ENCODE measurements around the gene NUDT4B. TPM values are rescaled to one million over a fixed set of nuclear protein-coding genes. Genes with fewer than 3 reads are reported as not detected.
"Not testable (repeated sequence)": the region's sequence is repeated elsewhere in the genome, so short reads cannot be mapped to it uniquely, and the experiment has no call there.

NUDT4B gene
- total RNA-seq, 1 donor from 2014 or later, result not detected

DNA sequence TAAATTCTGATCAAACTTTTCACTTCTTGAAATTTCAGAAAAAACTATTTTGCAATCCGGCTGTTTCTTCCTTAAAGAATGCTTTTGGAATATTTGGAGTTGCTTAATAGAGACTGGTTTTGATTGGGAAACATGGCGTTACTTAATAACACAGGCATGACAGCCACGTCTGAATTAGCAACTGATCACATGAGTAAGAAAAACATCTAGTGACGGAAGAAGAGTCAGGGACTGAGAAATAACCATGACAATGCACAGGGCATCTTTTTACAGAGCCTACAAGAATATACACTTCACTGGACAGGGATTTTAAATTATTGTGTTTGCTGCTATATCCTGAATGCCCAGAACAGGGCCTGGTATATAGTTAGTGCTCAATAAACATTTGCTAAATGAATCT is 25.1 kb downstream of the NUDT4B start:
- not testable (repeated sequence) for H3K9me3 Mint-ChIP-seq (ENCODE audit: unreplicated experiment); H3K36me3 Mint-ChIP-seq (ENCODE audit: unreplicated experiment); H3K4me1 Mint-ChIP-seq (ENCODE audit: low read depth, unreplicated experiment); DNase-seq; H3K4me3 Mint-ChIP-seq (ENCODE audit: unreplicated experiment); H3K27ac Mint-ChIP-seq (ENCODE audit: unreplicated experiment); H3K27me3 Mint-ChIP-seq (ENCODE audit: unreplicated experiment)

DNA sequence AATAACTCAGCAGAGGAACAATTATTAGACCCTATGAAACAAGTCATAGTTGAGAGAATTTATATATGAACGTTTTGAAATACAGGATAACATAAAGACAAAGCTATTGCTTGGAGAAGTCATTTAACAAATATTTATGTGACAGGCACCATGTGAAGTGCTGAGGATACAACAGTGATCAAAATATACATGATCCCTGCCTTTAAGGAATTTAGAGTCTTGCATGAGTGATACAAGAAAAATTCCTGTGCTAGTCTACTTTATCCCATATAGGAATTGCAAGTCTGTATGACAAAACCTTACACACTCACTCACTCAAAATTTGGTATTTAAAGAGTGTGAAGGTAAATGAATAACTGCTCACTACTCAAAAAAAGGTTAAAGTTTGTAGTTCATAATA is 25.5 kb downstream of the NUDT4B start:
- not testable (repeated sequence) for H3K4me1 Mint-ChIP-seq (ENCODE audit: low read depth, unreplicated experiment); H3K27me3 Mint-ChIP-seq (ENCODE audit: unreplicated experiment); H3K36me3 Mint-ChIP-seq (ENCODE audit: unreplicated experiment); H3K4me3 Mint-ChIP-seq (ENCODE audit: unreplicated experiment); H3K27ac Mint-ChIP-seq (ENCODE audit: unreplicated experiment); DNase-seq; H3K9me3 Mint-ChIP-seq (ENCODE audit: unreplicated experiment)

GRCh38 chr1:148775263-148775662 is 26.7 kb downstream of the NUDT4B start:
- not testable (repeated sequence) for H3K36me3 Mint-ChIP-seq (ENCODE audit: unreplicated experiment); H3K27me3 Mint-ChIP-seq (ENCODE audit: unreplicated experiment); H3K9me3 Mint-ChIP-seq (ENCODE audit: unreplicated experiment); H3K4me1 Mint-ChIP-seq (ENCODE audit: low read depth, unreplicated experiment); DNase-seq; H3K4me3 Mint-ChIP-seq (ENCODE audit: unreplicated experiment); H3K27ac Mint-ChIP-seq (ENCODE audit: unreplicated experiment)

GRCh38 chr1:148777649-148778048 is 29.1 kb downstream of the NUDT4B start:
- DNase-seq; H3K4me3 Mint-ChIP-seq (ENCODE audit: unreplicated experiment); H3K27me3 Mint-ChIP-seq (ENCODE audit: unreplicated experiment); H3K36me3 Mint-ChIP-seq (ENCODE audit: unreplicated experiment); H3K9me3 Mint-ChIP-seq (ENCODE audit: unreplicated experiment); H3K4me1 Mint-ChIP-seq (ENCODE audit: low read depth, unreplicated experiment); H3K27ac Mint-ChIP-seq (ENCODE audit: unreplicated experiment): not testable (repeated sequence)

- not testable (repeated sequence) for H3K4me1 Mint-ChIP-seq (ENCODE audit: low read depth, unreplicated experiment); H3K4me3 Mint-ChIP-seq (ENCODE audit: unreplicated experiment); H3K36me3 Mint-ChIP-seq (ENCODE audit: unreplicated experiment); H3K27me3 Mint-ChIP-seq (ENCODE audit: unreplicated experiment); H3K27ac Mint-ChIP-seq (ENCODE audit: unreplicated experiment); DNase-seq; H3K9me3 Mint-ChIP-seq (ENCODE audit: unreplicated experiment)
Measured at GRCh38 chr1:148780404-148780803, 31.8 kb downstream of the NUDT4B start.

DNA sequence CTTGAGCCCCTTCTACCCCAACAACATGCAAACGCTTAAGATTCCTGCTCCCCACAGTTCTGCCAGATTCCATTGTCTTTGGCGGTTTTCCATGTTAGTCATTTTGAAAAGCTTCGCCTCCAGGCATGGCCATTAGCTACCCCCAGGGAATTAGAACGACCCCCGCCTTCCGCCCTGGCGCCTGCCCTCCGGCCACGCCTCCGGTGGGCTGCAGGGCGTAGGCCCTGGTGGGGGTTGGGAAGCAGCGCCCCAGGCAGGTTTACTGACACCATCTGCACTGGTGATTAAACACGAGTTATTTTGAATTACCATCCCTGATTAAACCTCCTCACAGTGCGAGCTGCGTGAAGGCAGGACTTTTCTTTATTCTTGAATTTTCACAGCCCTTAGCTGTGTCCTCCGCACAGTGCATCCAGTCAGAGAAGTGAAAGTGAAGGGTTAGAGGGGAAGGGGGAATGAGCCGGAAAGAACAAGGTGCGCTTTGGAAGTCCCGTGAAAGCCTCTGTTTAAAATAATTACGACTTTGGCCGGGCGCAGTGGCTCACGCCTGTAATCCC is 43.0 kb downstream of the NUDT4B start:
- not testable (repeated sequence) for H3K36me3 Mint-ChIP-seq (ENCODE audit: unreplicated experiment); H3K27me3 Mint-ChIP-seq (ENCODE audit: unreplicated experiment); H3K9me3 Mint-ChIP-seq (ENCODE audit: unreplicated experiment); DNase-seq; H3K4me3 Mint-ChIP-seq (ENCODE audit: unreplicated experiment); H3K27ac Mint-ChIP-seq (ENCODE audit: unreplicated experiment); H3K4me1 Mint-ChIP-seq (ENCODE audit: low read depth, unreplicated experiment)

GRCh38 chr1:148793762-148794332 is 45.3 kb downstream of the NUDT4B start:
- H3K27ac Mint-ChIP-seq (ENCODE audit: unreplicated experiment); H3K4me1 Mint-ChIP-seq (ENCODE audit: low read depth, unreplicated experiment); DNase-seq; H3K4me3 Mint-ChIP-seq (ENCODE audit: unreplicated experiment); H3K27me3 Mint-ChIP-seq (ENCODE audit: unreplicated experiment); H3K9me3 Mint-ChIP-seq (ENCODE audit: unreplicated experiment); H3K36me3 Mint-ChIP-seq (ENCODE audit: unreplicated experiment): not testable (repeated sequence)

Other genes with a start within 250 kb of the NUDT4B start
- 2.2 TPM for gene NBPF14, start 152.8 kb upstream of the NUDT4B start, total RNA-seq (ENCODE audit: unreplicated experiment)
- gene PDE4DIP, start 95.7 kb downstream of the NUDT4B start, total RNA-seq (ENCODE audit: unreplicated experiment), result 163 TPM

Measured in glutamatergic neuron (in vitro differentiated cells).